K562 (cell line): ENCODE results near the gene GPER1. TPM values are rescaled to one million over a fixed set of nuclear protein-coding genes. Genes with fewer than 3 reads are reported as not detected.

Source experiments
- CBFB ChIP-seq: sonication (generic); formaldehyde crosslinking; IDR thresholded peaks from 2 replicates; pipeline ENCODE4 v1.4.0; 2020; ENCODE audit warnings: mild to moderate bottlenecking, missing genetic modification reagents
- ELF4 ChIP-seq: fragments of 450-650 bp; formaldehyde crosslinking; IDR thresholded peaks from 2 replicates; pipeline ENCODE4 v1.4.0; 2022; ENCODE audit warnings: missing genetic modification characterization
- HDAC3 ChIP-seq: fragments of 450-650 bp; IDR thresholded peaks from 2 replicates; pipeline ENCODE4 v1.6.1; 2018; ENCODE audit warnings: borderline replicate concordance, mild to moderate bottlenecking, moderate library complexity; ENCODE audit not compliant: partially characterized antibody
- IFI16 ChIP-seq: fragments of 250-450 bp; sonication (Bioruptor Pico); IDR thresholded peaks from 2 replicates; pipeline ENCODE4 v2.1.2; 2022; ENCODE audit warnings: mild to moderate bottlenecking, inconsistent platforms
- KDM2B ChIP-seq: fragments of 250-450 bp; sonication (Bioruptor Pico); IDR thresholded peaks from 2 replicates; pipeline ENCODE4 v1.8.0; 2021; ENCODE audit warnings: mild to moderate bottlenecking, moderate library complexity
- L3MBTL2 ChIP-seq: fragments of 450-650 bp; IDR thresholded peaks from 2 replicates; pipeline ENCODE4 v1.6.1; 2016; ENCODE audit warnings: mild to moderate bottlenecking, moderate library complexity
- OTX1 ChIP-seq: fragments of 450-650 bp; formaldehyde crosslinking; IDR thresholded peaks from 2 replicates; pipeline ENCODE4 v1.4.0; 2022; ENCODE audit warnings: mild to moderate bottlenecking
- POLR2AphosphoS2 ChIP-seq: IDR thresholded peaks from 2 replicates; pipeline ENCODE4 v1.6.1; 2012; ENCODE audit warnings: low read length, improper control_type of control experiment
- RBFOX2 ChIP-seq: fragments of 200-400 bp; formaldehyde crosslinking; IDR thresholded peaks from 2 replicates; pipeline ENCODE4 v1.6.1; 2017; ENCODE audit warnings: low read depth, mild to moderate bottlenecking, low read length, moderate library complexity
- RBM17 ChIP-seq: fragments of 200-400 bp; formaldehyde crosslinking; IDR thresholded peaks from 2 replicates; pipeline ENCODE4 v1.6.1; 2017; ENCODE audit warnings: low read depth, mild to moderate bottlenecking, low read length, borderline replicate concordance
- RCOR1 ChIP-seq, 2 experiments: IDR thresholded peaks; 2 replicates each; pipeline ENCODE4 v1.6.1; 2012; ENCODE audit warnings: low read depth in 2 of 2, low read length in 2 of 2, borderline replicate concordance in 1 of 2, improper control_type of control experiment in 1 of 2
- SIRT6 ChIP-seq: IDR thresholded peaks from one replicate; pipeline ENCODE4 v1.6.1; 2012; ENCODE audit warnings: low read depth, mild to moderate bottlenecking, control low read depth, inconsistent platforms, low read length, moderate library complexity
- SLC30A9 ChIP-seq: fragments of 250-450 bp; sonication (Bioruptor Pico); IDR thresholded peaks from 2 replicates; pipeline ENCODE4 v1.8.0; 2022; ENCODE audit warnings: mild to moderate bottlenecking, moderate library complexity
- SMARCA5 ChIP-seq: fragments of 450-650 bp; IDR thresholded peaks from 2 replicates; pipeline ENCODE4 v1.6.1; 2016
- STAG1 ChIP-seq: sonication (generic); formaldehyde crosslinking; IDR thresholded peaks from 2 replicates; pipeline ENCODE4 v1.5.0; 2020; ENCODE audit warnings: missing genetic modification reagents, borderline replicate concordance
- TCF7 ChIP-seq: sonication (generic); IDR thresholded peaks from 2 replicates; pipeline ENCODE4 v1.6.1; 2016; ENCODE audit warnings: antibody characterized with exemption, borderline replicate concordance
- TRIM24 ChIP-seq, 2 experiments: fragments of 450-650 bp; IDR thresholded peaks; 2 replicates each; pipeline ENCODE4 v1.6.1; 2016
- ZBED1 ChIP-seq: IDR thresholded peaks from 2 replicates; pipeline ENCODE4 v1.6.1; 2014
- ZBTB7A ChIP-seq: IDR thresholded peaks from 2 replicates; pipeline ENCODE4 v1.6.1; 2011; ENCODE audit warnings: low read depth, mild to moderate bottlenecking, low read length, moderate library complexity, borderline replicate concordance; ENCODE audit not compliant: control insufficient read depth
- ZFP1 ChIP-seq: fragments of 450-650 bp; formaldehyde crosslinking; IDR thresholded peaks from 2 replicates; pipeline ENCODE4 v1.4.0; 2020; ENCODE audit warnings: mild to moderate bottlenecking, mixed read lengths
- ZFX ChIP-seq: sonication (generic); formaldehyde crosslinking; IDR thresholded peaks from 2 replicates; pipeline ENCODE4 v1.8.0; 2022; ENCODE audit warnings: mild to moderate bottlenecking, missing genetic modification reagents, moderate library complexity
- polyA plus RNA-seq, 8 experiments: library from polyadenylated mRNA; depleted of rRNA in 4 of 8; stranded (reverse) in 5 of 8; unstranded in 3 of 8; fragments of >200 nt; fragmentation: Nextera tagmentation in 2 of 8; fragmentation: Illumina TruSeq in 1 of 8; extraction: Ambion mirVana in 2 of 8; extraction: Trizol in 1 of 8; gene quantifications; 2 replicates each; pipeline versions ENCODE4 v1.2.1 to v1.2.3, GENCODE V29; 2011 to 2014; ENCODE audit warnings: inconsistent platforms in 1 of 8, missing spikeins in 1 of 8
- total RNA-seq, 7 experiments: library from RNA; depleted of rRNA in 6 of 7; stranded (reverse); fragments of >200 nt in 6 of 7; fragmentation: Illumina TruSeq in 2 of 7; extraction: Trizol in 2 of 7; gene quantifications; 2 replicates each; pipeline versions ENCODE4 v1.2.1 to v1.2.3, GENCODE V29; 2011 to 2021; ENCODE audit warnings: low replicate concordance in 1 of 7
- TF ChIP-seq, protein P1 (sequence below): fragments of 450-650 bp; formaldehyde crosslinking; IDR thresholded peaks from 2 replicates; pipeline ENCODE4 v1.4.0; 2020; ENCODE audit warnings: mild to moderate bottlenecking, moderate library complexity
- TF ChIP-seq, protein P2 (sequence below): sonication (generic); formaldehyde crosslinking; IDR thresholded peaks from 2 replicates; pipeline ENCODE4 v1.8.0; 2022; ENCODE audit warnings: missing genetic modification reagents, mild to moderate bottlenecking, moderate library complexity, borderline replicate concordance
- TF ChIP-seq, protein P3 (sequence below), 2 experiments: fragments of 200-800 bp in 1 of 2; sonication (Bioruptor generic) in 1 of 2; sonication (generic) in 1 of 2; formaldehyde crosslinking in 1 of 2; IDR thresholded peaks in 1 of 2; conservative IDR thresholded peaks in 1 of 2; 2 replicates each; pipeline versions ENCODE4 v1.5.0 to v1.6.1; 2016 to 2020; ENCODE audit warnings: missing compliant biosample characterization in 1 of 2, missing genetic modification characterization in 1 of 2, missing genetic modification reagents in 1 of 2
- TF ChIP-seq, protein P4 (sequence below), 2 experiments: fragments of 450-650 bp; conservative IDR thresholded peaks; 2 replicates each; pipeline ENCODE4 v1.6.1; 2017; ENCODE audit warnings: mild to moderate bottlenecking in 2 of 2, moderate library complexity in 2 of 2

GPER1 gene
- total and polyA plus RNA-seq, 9 of the 15 experiments (the other 6 are each of a cell fraction or from before 2014, with no cell fraction given), result 0.04 to 0.09 (median 0.08) TPM; not detected in 6

DNA sequence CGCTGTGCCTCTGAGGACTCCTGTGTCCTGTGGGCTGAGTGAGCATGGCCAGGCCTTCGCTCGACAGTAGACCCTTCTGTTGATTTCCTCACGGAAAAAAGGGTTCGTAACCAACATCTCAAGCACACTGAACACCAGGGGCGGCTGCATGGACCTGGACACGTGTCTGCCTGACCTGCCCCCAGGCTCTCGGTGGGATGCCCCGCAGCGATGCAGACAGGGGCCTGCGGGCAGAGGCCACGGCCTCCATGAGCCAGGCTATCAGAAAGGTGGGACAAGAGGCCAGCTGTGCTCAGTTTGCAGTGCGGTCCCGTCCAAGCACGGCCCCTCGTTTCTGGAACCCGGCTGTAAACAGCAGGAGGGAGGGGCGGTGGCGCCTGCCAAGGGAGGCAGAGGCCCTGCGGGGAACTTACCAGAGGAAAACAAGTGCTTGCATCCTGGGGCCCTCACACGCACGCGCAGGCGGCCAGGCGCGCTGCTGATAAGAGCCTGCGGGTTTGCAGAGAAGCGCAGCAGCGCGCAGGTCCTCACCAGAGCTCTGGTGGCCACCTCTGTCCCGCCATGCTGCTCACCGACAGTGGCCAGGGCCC is 33.0 kb upstream of the GPER1 start (continued):
- peak; percentile 68 for TF ChIP-seq RBFOX2
- TF ChIP-seq KDM2B (CRISPR knock-in tag), result peak; percentile 54; the same call in 1 of the 2 replicates
- TF ChIP-seq ZBTB7A, result peak; percentile 19; the same call in 1 of the 2 replicates
- TF ChIP-seq STAG1 (CRISPR knock-in tag), result no peak
- TF ChIP-seq ZBED1, result no peak
- TF ChIP-seq SLC30A9 (CRISPR knock-in tag), result no peak
- no peak for TF ChIP-seq POLR2AphosphoS2
- TF ChIP-seq RCOR1 (IDR thresholded peaks at IDR 0.05; ENCODE audit: borderline replicate concordance in 1 of 2, low read depth in 2 of 2, low read length in 2 of 2), result peak in 1 of 2 experiments; percentile 83; a peak in 2 of 4 replicates
- TF ChIP-seq, protein P1, sequence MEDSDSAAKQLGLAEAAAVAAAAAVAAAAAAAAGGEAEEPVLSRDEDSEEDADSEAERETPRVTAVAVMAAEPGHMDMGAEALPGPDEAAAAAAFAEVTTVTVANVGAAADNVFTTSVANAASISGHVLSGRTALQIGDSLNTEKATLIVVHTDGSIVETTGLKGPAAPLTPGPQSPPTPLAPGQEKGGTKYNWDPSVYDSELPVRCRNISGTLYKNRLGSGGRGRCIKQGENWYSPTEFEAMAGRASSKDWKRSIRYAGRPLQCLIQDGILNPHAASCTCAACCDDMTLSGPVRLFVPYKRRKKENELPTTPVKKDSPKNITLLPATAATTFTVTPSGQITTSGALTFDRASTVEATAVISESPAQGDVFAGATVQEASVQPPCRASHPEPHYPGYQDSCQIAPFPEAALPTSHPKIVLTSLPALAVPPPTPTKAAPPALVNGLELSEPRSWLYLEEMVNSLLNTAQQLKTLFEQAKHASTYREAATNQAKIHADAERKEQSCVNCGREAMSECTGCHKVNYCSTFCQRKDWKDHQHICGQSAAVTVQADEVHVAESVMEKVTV (CRISPR knock-in tag), result no peak
- TF ChIP-seq, protein P2, sequence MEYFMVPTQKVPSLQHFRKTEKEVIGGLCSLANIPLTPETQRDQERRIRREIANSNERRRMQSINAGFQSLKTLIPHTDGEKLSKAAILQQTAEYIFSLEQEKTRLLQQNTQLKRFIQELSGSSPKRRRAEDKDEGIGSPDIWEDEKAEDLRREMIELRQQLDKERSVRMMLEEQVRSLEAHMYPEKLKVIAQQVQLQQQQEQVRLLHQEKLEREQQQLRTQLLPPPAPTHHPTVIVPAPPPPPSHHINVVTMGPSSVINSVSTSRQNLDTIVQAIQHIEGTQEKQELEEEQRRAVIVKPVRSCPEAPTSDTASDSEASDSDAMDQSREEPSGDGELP, result peak; percentile 87
- TF ChIP-seq, protein P3, sequence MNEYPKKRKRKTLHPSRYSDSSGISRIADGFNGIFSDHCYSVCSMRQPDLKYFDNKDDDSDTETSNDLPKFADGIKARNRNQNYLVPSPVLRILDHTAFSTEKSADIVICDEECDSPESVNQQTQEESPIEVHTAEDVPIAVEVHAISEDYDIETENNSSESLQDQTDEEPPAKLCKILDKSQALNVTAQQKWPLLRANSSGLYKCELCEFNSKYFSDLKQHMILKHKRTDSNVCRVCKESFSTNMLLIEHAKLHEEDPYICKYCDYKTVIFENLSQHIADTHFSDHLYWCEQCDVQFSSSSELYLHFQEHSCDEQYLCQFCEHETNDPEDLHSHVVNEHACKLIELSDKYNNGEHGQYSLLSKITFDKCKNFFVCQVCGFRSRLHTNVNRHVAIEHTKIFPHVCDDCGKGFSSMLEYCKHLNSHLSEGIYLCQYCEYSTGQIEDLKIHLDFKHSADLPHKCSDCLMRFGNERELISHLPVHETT (CRISPR knock-in tag; conservative IDR thresholded peaks at IDR 0.05 in 1 of 2, IDR thresholded peaks at IDR 0.05 in 1 of 2), result peak in 1 of 2 experiments; percentile 38; a peak in 1 of 4 replicates
- no peak for TF ChIP-seq TCF7
- no peak for TF ChIP-seq OTX1 (CRISPR knock-in tag)
- TF ChIP-seq ZFX (CRISPR knock-in tag), result peak; percentile 75
- TF ChIP-seq RBM17, result no peak
- TF ChIP-seq TRIM24 (IDR thresholded peaks at IDR 0.05), result no peak
- no peak for TF ChIP-seq IFI16 (CRISPR knock-in tag)
- TF ChIP-seq, protein P4, sequence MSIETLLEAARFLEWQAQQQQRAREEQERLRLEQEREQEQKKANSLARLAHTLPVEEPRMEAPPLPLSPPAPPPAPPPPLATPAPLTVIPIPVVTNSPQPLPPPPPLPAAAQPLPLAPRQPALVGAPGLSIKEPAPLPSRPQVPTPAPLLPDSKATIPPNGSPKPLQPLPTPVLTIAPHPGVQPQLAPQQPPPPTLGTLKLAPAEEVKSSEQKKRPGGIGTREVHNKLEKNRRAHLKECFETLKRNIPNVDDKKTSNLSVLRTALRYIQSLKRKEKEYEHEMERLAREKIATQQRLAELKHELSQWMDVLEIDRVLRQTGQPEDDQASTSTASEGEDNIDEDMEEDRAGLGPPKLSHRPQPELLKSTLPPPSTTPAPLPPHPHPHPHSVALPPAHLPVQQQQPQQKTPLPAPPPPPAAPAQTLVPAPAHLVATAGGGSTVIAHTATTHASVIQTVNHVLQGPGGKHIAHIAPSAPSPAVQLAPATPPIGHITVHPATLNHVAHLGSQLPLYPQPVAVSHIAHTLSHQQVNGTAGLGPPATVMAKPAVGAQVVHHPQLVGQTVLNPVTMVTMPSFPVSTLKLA (conservative IDR thresholded peaks at IDR 0.05), result peak; percentile 78 to 86
- peak; percentile 87; the same call in 1 of the 2 replicates for TF ChIP-seq CBFB
- no peak for TF ChIP-seq ZFP1 (CRISPR knock-in tag)
- no peak for TF ChIP-seq SMARCA5
- no peak for TF ChIP-seq ELF4 (CRISPR knock-in tag)
- no peak for TF ChIP-seq SIRT6
- no peak for TF ChIP-seq HDAC3
- peak; percentile 63 for TF ChIP-seq L3MBTL2
